HG03196 (cell line): ENCODE results near the gene TXNRD2.

Experiments used
- ATAC-seq: cut with Tn5 transposase; IDR thresholded peaks from one replicate; pipeline ENCODE4 v1.9.1; 2021; ENCODE audit not compliant: unreplicated experiment

Gene TXNRD2

GRCh38 chr22:19980766-19981165, 39.1 kb upstream of the TXNRD2 start:
- no peak for ATAC-seq

GRCh38 chr22:19979712-19980493, 38.3 kb upstream of the TXNRD2 start:
- no peak for ATAC-seq

DNA sequence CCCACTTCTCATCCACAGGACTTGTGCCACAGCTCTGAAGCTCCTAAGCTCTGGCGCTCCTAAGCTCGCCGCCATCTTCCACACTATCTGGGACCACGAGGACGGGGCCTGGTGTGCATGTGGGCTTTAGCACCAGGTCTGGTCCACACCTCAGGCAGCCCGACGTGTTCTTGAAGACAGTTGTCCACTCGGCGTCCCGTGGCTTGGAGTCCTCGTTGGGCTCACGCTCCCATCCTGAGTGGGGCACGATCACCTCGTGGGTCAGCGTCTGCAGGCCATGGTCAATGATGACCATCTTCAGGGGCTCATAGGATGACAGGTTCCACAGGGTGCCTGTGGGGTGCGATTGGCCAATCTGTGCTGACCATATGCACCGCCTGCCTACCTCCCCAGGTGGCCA, 37.1 kb upstream of the TXNRD2 start:
- ATAC-seq = no peak

- ATAC-seq = no peak
Measured at GRCh38 chr22:19977296-19978243, 36.0 kb upstream of the TXNRD2 start.

GRCh38 chr22:19976671-19977070, 35.1 kb upstream of the TXNRD2 start:
- no peak for ATAC-seq

DNA sequence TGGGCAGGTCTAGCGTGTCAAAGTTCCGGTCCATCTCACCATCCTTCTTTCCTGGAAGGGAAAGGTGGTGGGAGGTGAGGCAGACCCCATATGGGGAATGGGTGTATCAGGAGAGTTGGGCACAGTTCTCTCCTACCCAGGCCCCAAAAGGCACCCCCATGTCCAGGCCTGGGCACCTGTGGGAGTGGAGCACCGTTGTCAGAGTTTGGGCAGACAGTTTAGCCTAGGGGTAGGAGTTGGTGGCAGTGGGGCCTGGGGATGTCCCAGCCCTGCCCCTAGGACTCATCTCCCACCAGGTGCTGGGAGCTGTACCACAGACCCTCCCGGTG, 34.1 kb upstream of the TXNRD2 start:
- ATAC-seq = no peak

GRCh38 chr22:19974935-19975706, 33.5 kb upstream of the TXNRD2 start:
- ATAC-seq = no peak

DNA sequence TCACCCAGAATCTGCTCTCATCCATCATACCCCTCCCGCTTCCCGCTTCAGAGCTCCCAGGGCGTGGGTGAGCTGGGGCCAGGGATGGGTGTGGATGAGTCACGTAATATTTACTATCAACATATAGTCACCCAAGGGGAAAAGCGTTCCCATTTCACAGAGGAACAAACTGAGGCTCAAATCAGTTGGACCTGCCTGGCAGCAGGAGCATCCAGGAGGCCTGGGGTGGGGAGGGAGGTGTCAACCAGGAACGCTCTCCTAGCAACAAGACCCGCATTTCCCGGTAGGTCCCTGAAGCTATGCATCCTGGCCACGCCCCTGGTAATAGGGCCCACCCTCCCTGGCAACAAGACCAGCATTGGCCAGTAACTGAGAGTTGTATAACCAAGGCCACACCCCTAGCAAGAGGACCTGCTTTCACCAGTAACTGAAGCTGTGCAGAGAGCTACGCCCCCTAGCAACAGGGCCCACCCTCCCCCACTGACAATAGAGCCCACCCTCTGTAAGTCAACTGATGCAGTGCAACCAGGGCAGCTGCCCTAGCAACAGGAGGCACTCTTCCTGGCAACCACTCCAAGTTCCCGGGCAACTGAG, 32.7 kb upstream of the TXNRD2 start:
- no peak for ATAC-seq

GRCh38 chr22:19973551-19974267, 32.1 kb upstream of the TXNRD2 start:
- ATAC-seq = no peak

DNA sequence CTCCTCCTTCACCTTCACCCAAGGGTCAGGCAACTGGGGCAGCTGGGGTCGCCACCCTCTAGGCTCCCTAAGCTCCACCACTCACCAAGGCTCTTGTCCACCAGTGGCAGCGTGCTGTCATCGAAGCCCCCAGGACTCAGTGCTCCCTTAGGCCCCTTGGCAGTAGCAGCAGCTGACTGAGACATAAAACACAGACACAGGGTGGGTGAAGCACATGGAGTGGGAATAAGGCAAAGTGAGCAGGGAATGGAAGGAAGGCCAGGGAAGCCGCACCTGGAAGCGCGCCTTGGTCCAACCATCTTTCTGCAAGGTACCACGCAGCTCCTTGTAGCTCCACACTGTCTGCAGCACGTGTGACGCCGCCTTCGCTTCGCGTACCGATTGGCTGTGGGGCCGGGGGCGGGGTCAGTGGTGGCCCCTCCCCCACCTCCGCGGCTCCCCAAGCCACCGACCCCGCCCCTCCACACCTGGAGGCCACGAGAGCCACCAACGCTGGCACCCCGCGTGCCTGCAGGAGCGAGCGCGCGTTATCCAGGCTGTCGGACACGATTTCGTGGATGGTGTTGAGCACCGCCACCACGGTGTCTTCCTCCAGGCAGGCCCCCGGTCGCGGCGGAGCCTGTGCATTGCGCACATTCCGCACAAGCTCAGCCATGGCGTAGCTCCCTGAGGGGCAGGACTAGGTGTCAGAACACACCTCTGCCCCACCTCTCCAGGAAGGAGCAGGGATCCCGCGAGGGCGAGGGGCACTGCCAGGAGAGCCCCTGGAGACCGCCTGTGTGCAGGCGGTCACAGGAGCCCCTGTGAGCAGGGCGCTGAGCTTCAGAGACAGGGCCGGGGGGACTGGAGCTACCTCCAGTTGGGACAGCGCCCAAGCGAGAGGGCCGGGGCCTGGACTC, 31.3 kb upstream of the TXNRD2 start:
- no peak for ATAC-seq

GRCh38 chr22:19972251-19972650, 30.6 kb upstream of the TXNRD2 start:
- ATAC-seq = no peak

- ATAC-seq = no peak
Measured at GRCh38 chr22:19971276-19972124, 29.9 kb upstream of the TXNRD2 start.

GRCh38 chr22:19970479-19971275, 29.1 kb upstream of the TXNRD2 start:
- no peak for ATAC-seq

DNA sequence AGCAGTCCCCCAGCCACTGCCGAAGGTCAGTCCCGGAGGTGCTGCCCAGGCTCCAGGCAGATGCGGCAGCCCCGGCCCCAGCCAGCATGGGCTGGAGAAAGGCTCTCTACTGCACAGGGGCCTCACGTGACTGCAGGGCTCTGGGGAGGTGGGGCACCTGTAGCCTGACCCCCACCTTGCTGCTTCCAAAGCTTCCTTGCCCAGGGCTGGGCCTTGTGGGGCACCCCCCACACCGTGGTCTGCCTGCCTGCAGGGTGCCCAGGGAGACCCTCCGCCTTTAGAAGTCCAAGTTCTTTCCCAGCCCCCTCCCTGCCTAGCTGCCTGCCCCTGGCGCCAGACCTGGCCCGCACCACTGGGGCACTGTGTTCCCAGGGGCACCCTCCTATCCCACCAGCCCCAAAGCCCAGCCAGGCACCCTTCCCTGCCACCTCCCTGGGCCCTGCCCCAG, 28.4 kb upstream of the TXNRD2 start:
- ATAC-seq = no peak

GRCh38 chr22:19969141-19969928, 27.7 kb upstream of the TXNRD2 start:
- no peak for ATAC-seq

GRCh38 chr22:19968450-19968891, 26.9 kb upstream of the TXNRD2 start:
- ATAC-seq = no peak
